ENCODE measurements around the gene LIN37. TPM values are rescaled to one million over a fixed set of nuclear protein-coding genes. Genes with fewer than 3 reads are reported as not detected.
"Not testable (repeated sequence)": the region's sequence is repeated elsewhere in the genome, so short reads cannot be mapped to it uniquely, and the experiment has no call there.

LIN37 gene
- total RNA-seq, 2 donors from 2014 or later, result 11.2 to 25.0 TPM

DNA sequence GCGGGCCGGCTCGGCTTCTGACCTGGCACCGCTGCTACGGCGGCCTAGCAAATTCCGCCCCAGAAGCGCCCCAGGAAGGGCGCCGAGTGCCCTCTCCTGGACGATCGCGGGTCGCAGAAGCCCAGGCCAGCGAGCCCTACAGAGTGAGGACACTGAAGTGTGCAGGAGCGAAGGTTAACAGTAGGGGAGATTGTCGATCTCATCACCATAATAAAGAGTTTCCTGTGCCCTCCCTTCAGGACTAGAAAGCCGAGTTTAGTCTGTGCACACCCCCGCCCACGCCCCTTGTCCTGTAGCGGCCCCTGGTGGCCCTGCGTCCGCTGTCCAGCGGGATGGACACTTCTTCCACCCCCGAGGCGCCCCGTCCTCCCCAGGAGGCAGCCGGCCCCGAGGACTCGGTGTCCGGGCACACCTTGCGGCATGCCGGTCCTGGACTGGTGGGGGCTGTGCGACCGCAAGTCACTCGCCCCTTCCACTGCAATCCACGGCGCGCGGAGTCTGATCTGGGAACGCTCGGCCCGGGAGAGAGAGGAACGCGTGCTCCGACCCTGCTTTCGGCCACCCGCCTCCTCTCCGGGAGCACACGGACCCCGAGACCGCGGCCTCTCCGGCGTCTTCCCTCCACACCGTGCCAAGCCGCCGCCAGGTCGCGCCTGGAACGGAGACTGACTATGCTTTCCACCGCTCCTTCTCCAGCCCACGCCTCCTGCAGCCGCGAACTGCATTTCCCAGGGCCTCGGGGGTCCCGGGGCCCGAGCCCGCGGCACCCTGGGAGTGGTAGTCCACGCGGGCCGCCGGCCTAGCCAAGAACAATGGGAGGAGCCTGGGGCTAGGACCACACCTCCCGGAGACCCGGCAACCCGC, 31.3 kb upstream of the LIN37 start:
- ATAC-seq (peak; percentile 39 to 74), DNase-seq (ENCODE audit: low spot score in 2 of 2) (peak; percentile 78 to 84)
- H3K9me3 Mint-ChIP-seq, result no peaks in the 10 kb centered on the region
- H3K27ac Mint-ChIP-seq, result peak overlapping the region; percentile 93 to 97
- H3K36me3 Mint-ChIP-seq, result peaks cover 39 to 40% of the 10 kb centered on the region in 2 donors

DNA sequence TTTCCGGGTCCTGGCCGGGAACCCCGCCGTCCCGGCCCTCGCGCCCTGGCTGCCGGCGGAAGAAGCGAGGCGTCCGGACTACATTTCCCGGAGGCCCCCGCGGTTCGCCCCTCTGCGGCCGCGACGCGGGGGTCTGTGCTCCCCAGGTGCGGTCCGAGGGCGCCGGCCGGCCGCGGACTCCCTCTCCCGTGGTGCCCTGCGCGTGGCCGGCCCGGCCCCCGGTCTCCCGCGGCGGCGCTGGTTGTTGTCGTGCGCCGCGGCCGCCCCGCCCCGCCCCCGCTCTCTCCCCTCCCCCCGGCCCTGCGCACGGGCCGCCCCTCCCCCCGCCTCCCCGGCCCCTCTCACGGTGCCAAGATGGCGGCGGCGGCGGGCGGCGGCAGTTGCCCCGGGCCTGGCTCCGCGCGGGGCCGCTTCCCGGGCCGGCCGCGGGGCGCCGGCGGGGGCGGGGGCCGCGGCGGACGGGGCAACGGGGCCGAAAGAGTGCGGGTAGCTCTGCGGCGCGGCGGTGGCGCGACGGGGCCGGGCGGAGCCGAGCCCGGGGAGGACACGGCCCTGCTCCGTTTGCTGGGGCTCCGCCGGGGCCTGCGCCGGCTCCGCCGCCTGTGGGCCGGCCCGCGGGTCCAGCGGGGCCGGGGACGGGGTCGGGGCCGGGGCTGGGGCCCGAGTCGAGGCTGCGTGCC, 30.6 kb upstream of the LIN37 start, which contains the start of gene KMT2B:
TSS of gene KMT2B (plus strand) at position 339 of the 680 bp plus-strand sequence. CDS start at position 355, 16 bp downstream.
- DNase-seq (ENCODE audit: low spot score in 2 of 2) (peak; percentile 90 to 95), ATAC-seq (peak in 1 of 2 donors; percentile 11)
- Mint-ChIP-seq H3K27ac (peak within 1 kb of the TSS; percentile 93 to 97), H3K9me3 (no peaks in the 10 kb centered on the region), H3K36me3 (peaks cover 39 to 48% of the 10 kb centered on the region in 2 donors)

DNA sequence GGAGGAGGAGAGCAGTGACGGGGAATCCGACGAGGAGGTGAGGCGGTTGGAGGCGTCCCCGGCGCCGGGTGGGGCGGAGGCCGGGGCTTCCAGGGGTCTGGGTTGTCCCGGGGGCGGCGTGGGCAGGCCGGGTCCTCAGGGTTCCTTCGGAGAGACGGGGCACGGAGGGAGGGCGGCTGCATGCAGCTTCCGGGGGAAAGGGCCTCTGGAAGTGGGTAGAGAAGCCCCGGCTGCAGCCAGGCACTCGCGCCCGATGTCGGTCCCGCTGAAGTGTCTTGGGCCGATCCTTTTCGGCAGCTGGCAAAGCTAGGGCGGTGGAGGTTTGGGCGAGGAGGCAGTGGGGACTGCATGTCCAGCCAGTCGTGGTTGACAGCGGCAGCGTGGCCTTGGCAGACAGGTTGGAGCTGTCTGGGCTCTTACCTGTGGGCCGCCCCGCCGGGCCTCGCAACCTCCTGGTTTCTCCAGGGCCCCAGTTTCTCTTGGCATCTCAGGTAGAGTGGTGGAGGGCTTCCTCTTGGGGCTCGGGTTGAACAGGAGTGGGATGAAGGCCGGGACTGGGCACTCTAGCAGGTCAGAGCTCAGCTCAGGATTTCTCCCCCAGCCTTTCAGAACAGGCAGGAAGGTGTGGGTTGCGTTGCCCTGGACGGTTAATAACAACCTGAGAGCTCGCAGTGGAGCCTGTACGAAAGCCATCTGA, 29.9 kb upstream of the LIN37 start:
- Mint-ChIP-seq H3K27ac (peak overlapping the region; percentile 89 to 96), H3K9me3 (no peaks in the 10 kb centered on the region), H3K36me3 (peaks cover 34 to 53% of the 10 kb centered on the region in 2 donors)
- peak; percentile 52 to 67 for DNase-seq (ENCODE audit: low spot score in 2 of 2)
- peak in 1 of 2 donors; percentile 3 for ATAC-seq

DNA sequence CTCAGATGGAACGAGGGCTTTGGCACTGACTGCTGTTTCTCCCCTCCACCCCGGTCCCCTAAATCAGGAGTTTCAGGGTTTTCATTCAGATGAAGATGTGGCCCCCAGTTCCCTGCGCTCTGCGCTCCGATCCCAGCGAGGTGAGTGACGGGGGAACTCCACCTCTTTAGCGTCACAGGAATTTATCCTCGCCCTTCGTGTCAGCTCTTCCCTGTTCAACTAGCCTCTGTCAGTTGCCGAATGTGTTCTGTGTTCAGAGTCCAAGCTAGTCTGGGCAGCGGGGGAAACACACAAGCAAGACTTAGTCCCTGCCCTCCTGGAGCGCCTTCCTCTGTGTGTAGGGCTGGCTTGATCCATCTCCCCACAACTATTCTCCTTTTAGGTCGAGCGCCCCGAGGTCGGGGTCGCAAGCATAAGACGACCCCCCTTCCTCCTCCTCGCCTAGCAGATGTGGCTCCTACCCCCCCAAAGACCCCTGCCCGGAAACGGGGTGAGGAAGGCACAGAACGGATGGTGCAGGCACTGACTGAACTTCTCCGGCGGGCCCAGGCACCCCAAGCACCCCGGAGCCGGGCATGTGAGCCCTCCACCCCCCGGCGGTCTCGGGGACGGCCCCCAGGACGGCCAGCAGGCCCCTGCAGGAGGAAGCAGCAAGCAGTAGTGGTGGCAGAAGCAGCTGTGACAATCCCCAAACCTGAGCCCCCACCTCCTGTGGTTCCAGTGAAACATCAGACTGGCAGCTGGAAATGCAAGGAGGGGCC, 28.8 kb upstream of the LIN37 start:
- no peak for ATAC-seq
- no peak for DNase-seq (ENCODE audit: low spot score in 2 of 2)
- peak overlapping the region; percentile 79 to 89 for H3K27ac Mint-ChIP-seq
- H3K9me3 Mint-ChIP-seq, result no peaks in the 10 kb centered on the region
- H3K36me3 Mint-ChIP-seq, result peaks cover 23 to 52% of the 10 kb centered on the region in 2 donors

DNA sequence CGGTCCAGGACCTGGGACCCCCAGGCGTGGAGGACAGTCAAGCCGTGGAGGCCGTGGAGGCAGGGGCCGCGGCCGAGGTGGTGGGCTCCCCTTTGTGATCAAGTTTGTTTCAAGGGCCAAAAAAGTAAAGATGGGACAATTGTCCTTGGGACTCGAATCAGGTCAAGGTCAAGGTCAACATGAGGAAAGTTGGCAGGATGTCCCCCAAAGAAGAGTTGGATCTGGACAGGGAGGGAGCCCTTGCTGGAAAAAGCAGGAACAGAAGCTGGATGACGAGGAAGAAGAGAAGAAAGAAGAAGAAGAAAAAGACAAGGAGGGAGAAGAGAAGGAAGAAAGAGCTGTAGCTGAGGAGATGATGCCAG, 28.2 kb upstream of the LIN37 start:
- Mint-ChIP-seq H3K27ac (peak overlapping the region; percentile 89 to 96), H3K9me3 (no peaks in the 10 kb centered on the region), H3K36me3 (peaks cover 18 to 48% of the 10 kb centered on the region in 2 donors)
- no peak for DNase-seq (ENCODE audit: low spot score in 2 of 2)
- no peak for ATAC-seq

DNA sequence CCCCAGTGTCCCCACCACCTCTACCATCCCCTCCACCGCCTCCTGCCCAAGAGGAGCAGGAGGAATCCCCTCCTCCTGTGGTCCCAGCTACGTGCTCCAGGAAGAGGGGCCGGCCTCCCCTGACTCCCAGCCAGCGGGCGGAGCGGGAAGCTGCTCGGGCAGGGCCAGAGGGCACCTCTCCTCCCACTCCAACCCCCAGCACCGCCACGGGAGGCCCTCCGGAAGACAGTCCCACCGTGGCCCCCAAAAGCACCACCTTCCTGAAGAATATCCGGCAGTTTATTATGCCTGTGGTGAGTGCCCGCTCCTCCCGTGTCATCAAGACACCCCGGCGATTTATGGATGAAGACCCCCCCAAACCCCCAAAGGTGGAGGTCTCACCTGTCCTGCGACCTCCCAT, 27.7 kb upstream of the LIN37 start:
- no peak for DNase-seq (ENCODE audit: low spot score in 2 of 2)
- peak overlapping the region; percentile 68 to 89 for H3K27ac Mint-ChIP-seq
- no peak for ATAC-seq

DNA sequence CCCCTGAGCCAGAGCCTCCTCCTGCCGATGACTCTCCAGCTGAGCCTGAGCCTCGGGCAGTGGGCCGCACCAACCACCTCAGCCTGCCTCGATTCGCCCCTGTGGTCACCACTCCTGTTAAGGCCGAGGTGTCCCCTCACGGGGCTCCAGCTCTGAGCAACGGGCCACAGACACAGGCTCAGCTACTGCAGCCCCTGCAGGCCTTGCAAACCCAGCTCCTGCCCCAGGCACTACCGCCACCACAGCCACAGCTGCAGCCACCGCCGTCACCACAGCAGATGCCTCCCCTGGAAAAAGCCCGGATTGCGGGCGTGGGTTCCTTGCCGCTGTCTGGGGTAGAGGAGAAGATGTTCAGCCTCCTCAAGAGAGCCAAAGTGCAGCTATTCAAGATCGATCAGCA, 27.0 kb upstream of the LIN37 start:
- DNase-seq (ENCODE audit: low spot score in 2 of 2), result no peak
- H3K27ac Mint-ChIP-seq, result peak overlapping the region; percentile 74 to 89
- ATAC-seq, result no peak
- peaks cover 5 to 48% of the 10 kb centered on the region in 2 donors for H3K36me3 Mint-ChIP-seq
- no peaks in the 10 kb centered on the region for H3K9me3 Mint-ChIP-seq

More for the DNA sequence above, 27.7 kb upstream of the LIN37 start:
- H3K9me3 Mint-ChIP-seq, result no peaks in the 10 kb centered on the region
- peaks cover 12 to 50% of the 10 kb centered on the region in 2 donors for H3K36me3 Mint-ChIP-seq

DNA sequence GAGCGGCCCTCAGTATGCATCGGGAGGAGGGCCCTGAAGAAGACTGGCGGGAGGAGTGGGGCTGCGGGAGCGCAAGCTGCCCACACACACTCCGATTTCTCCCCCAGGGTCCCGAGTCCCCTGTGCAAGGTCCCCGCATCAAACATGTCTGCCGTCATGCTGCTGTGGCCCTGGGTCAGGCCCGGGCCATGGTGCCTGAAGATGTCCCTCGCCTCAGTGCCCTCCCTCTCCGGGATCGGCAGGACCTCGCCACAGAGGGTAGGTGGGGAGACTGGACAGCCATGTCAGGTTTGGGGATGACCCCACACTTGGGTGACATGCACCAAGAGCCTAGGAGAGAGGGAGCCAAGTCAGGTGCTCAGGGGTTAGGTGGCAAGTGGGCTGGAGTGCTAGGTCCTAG, 25.9 kb upstream of the LIN37 start:
- H3K36me3 Mint-ChIP-seq, result peaks cover 0 to 51% of the 10 kb centered on the region in 2 donors
- H3K9me3 Mint-ChIP-seq, result no peaks in the 10 kb centered on the region
- ATAC-seq, result no peak
- H3K27ac Mint-ChIP-seq, result peak overlapping the region; percentile 82 to 89
- DNase-seq (ENCODE audit: low spot score in 2 of 2), result no peak

DNA sequence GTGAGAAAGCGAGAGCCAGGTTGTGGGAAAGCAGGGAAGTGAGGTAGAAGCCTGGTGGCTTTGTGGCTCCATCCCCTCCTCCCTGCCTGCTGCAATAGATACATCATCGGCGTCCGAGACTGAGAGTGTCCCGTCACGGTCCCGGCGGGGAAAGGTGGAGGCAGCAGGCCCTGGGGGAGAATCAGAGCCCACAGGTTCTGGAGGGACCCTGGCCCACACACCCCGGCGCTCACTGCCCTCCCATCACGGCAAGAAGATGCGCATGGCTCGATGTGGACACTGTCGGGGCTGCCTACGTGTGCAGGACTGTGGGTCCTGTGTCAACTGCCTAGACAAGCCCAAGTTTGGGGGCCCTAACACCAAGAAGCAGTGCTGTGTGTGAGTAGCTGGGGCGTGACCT, 25.5 kb upstream of the LIN37 start:
- DNase-seq (ENCODE audit: low spot score in 2 of 2) (no peak), ATAC-seq (no peak)
- peaks cover 0 to 51% of the 10 kb centered on the region in 2 donors for H3K36me3 Mint-ChIP-seq
- H3K9me3 Mint-ChIP-seq, result no peaks in the 10 kb centered on the region
- peak overlapping the region; percentile 82 to 89 for H3K27ac Mint-ChIP-seq

DNA sequence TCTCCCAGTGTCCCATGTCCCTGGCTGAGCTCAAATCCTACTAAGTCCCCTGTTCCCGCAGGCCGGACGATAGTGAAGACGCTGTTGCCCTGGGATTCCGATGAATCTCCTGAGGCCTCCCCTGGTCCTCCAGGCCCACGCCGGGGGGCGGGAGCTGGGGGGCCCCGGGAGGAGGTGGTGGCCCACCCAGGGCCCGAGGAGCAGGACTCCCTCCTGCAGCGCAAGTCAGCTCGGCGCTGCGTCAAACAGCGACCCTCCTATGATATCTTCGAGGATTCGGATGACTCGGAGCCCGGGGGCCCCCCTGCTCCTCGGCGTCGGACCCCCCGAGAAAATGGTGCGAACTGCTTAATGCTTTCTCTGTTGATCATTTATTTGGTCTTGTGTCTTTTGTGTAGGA, 24.7 kb upstream of the LIN37 start:
- Mint-ChIP-seq H3K27ac (peak overlapping the region; percentile 52 to 81), H3K36me3 (peaks cover 0 to 51% of the 10 kb centered on the region in 2 donors), H3K9me3 (no peaks in the 10 kb centered on the region)
- DNase-seq (ENCODE audit: low spot score in 2 of 2) (no peak), ATAC-seq (no peak)

DNA sequence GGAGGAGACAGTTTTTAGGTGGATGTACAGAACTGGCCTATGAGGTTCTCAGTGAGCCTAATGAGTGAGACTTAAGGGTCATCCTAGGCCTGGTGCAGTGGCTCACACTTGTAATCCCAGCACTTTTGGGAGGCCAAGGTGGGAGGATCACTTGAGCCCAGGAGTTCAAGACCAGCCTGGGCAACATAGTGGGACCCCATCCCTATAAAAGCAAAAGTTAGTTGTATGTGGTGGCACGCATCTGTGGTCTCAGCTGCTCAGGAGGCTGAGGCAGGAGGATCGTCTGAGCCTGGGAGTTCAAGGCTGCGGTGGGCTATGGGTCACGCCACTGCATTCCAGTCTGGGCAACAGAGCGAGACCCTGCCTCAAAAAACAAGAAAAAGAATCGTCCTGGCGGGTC, 24.2 kb upstream of the LIN37 start:
- not testable (repeated sequence) for H3K9me3 Mint-ChIP-seq; DNase-seq (ENCODE audit: low spot score in 2 of 2); ATAC-seq
- peak overlapping the region in 1 of 2 donors; percentile 81 for H3K27ac Mint-ChIP-seq
- H3K36me3 Mint-ChIP-seq, result peaks cover 0 to 50% of the 10 kb centered on the region in 2 donors

DNA sequence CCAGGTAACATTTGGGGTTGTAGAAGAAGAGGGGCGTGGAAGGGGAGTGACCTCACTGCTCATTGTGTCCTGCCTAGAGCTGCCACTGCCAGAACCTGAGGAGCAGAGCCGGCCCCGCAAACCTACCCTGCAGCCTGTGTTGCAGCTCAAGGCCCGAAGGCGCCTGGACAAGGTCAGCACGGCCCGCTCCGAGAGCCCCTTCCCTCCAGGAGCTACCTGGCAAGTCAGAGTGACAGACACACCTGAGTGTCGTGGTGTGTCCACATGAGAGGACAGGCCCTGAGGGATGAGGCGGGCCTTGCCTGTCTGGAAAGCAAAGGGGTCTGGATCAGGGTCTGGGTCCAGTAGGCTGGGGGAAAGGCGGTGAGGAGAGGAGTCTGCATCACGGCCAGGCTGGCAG, 23.8 kb upstream of the LIN37 start:
- H3K27ac Mint-ChIP-seq, result peak overlapping the region in 1 of 2 donors; percentile 81
- DNase-seq (ENCODE audit: low spot score in 2 of 2) (no peak), ATAC-seq (no peak)
- H3K9me3 Mint-ChIP-seq, result no peaks in the 10 kb centered on the region
- H3K36me3 Mint-ChIP-seq, result peaks cover 0 to 49% of the 10 kb centered on the region in 2 donors

DNA sequence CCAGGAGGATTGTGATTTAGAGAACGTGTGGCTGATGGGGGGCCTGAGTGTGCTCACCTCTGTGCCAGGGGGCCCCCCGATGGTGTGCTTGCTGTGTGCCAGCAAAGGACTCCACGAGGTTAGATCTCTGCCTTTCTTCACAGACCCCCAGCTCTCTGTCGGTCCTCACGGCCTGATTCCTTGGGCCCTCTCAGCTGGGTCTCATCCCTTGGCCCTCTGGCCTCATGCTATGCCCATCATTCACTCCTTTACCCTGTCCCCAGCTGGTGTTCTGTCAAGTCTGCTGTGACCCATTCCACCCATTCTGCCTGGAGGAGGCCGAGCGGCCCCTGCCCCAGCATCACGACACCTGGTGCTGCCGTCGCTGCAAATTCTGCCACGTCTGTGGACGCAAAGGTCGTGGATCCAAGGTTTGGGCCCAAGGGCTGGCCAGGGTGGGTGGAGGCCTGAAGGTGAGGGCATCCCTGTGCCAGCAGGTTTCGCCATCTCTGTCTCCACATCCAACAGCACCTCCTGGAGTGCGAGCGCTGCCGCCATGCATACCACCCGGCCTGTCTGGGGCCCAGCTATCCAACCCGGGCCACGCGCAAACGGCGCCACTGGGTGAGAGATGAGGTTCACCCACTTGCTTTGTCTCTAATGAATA, 23.0 kb upstream of the LIN37 start:
- no peak for ATAC-seq
- no peaks in the 10 kb centered on the region for H3K9me3 Mint-ChIP-seq
- no peak for DNase-seq (ENCODE audit: low spot score in 2 of 2)
- H3K36me3 Mint-ChIP-seq, result peaks cover 5 to 52% of the 10 kb centered on the region in 2 donors
- H3K27ac Mint-ChIP-seq, result peak overlapping the region; percentile 81 to 87

DNA sequence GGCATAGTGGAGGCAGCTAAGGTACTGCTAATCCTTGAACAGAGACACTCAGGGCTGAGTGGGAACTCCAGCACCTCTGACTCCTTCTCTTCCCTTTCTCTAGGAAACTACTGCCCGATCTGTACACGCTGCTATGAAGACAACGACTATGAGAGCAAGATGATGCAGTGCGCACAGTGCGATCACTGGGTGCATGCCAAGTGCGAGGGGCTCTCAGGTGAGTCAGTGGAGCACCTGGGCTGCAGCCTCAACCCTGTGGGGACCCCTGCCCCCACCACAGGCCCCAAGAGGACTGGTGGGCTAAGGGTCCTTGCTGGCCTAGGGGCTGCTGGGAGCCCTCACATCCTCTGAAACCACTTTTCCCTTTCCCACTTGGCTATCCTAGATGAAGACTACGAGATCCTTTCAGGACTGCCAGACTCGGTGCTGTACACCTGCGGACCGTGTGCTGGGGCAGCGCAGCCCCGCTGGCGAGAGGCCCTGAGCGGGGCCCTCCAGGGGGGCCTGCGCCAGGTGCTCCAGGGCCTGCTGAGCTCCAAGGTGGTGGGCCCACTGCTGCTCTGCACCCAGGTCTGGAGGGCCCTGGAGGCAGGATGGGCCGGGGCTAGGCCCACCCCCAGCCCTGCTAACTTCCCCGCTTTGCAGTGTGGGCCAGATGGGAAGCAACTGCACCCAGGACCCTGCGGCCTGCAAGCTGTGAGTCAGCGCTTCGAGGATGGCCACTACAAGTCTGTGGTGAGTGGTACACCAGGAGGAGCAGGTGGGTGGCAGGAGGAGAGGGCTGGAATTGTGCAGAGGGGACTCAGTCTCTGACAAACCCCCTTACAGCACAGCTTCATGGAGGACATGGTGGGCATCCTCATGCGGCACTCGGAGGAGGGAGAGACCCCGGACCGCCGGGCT, 21.1 kb upstream of the LIN37 start:
- DNase-seq (ENCODE audit: low spot score in 2 of 2) (no peak), ATAC-seq (peak in 1 of 2 donors; percentile 19)
- Mint-ChIP-seq H3K36me3 (peaks cover 16 to 52% of the 10 kb centered on the region in 2 donors), H3K27ac (peak overlapping the region in 1 of 2 donors; percentile 74), H3K9me3 (no peaks in the 10 kb centered on the region)

Measured in activated naive CD4-positive, alpha-beta T cell treated with anti-CD3 and anti-CD28 coated beads, Interleukin-2, amount 50 U/mL, for 72 hours (primary cell).